Upper lobe of left lung (tissue), 6 donors: Measurements from ENCODE around the gene BNC2. TPM values are rescaled to one million over a fixed set of nuclear protein-coding genes. Genes with fewer than 3 reads are reported as not detected.

Source experiments
- ATAC-seq, 2 donors: fragments of 200-7000 bp; cut with Tn5 transposase; one replicate each; pipeline ENCODE4 v1.9.1; 2022; ENCODE audit warnings: mild to moderate bottlenecking in 2 of 2, moderate library complexity in 2 of 2; ENCODE audit not compliant: low FRiP score in 2 of 2
- DNase-seq, 2 donors: peaks; one replicate each; pipeline ENCODE4 v3.0.0-alpha.2; 2019 to 2020
- H3K27ac ChIP-seq, 4 donors: fragments of 200-600 bp; sonication (generic); one replicate each; pipeline ENCODE4 v1.5.1; 2016 to 2019
- H3K27me3 ChIP-seq, 4 donors: fragments of 200-600 bp; sonication (generic); one replicate each; pipeline ENCODE4 v1.5.1; 2017 to 2019
- H3K36me3 ChIP-seq, 4 donors: fragments of 200-600 bp; sonication (generic); one replicate each; pipeline ENCODE4 v1.5.1; 2016 to 2019
- H3K4me1 ChIP-seq, 4 donors: fragments of 200-600 bp; sonication (generic); one replicate each; pipeline ENCODE4 v1.5.1; 2018 to 2019
- H3K4me3 ChIP-seq, 4 donors: fragments of 200-600 bp; sonication (generic); one replicate each; pipeline ENCODE4 v1.5.1; 2017 to 2019; ENCODE audit warnings: mild to moderate bottlenecking in 2 of 4, moderate library complexity in 1 of 4
- H3K9me3 ChIP-seq, 4 donors: fragments of 200-600 bp; sonication (generic); one replicate each; pipeline ENCODE4 v1.5.1; 2018 to 2019
- CTCF ChIP-seq, 6 experiments: fragments of 450-650 bp in 4 of 6; fragments of 200-600 bp in 2 of 6; sonication (generic) in 2 of 6; IDR thresholded peaks; one replicate each; pipeline ENCODE4 v1.5.1; 2016 to 2019; ENCODE audit warnings: antibody characterized with exemption in 6 of 6
- EP300 ChIP-seq, 4 donors: sonication (generic); formaldehyde crosslinking; IDR thresholded peaks; one replicate each; pipeline ENCODE4 v1.5.1; 2017; ENCODE audit warnings: antibody characterized with exemption in 4 of 4, control low read depth in 2 of 4
- POLR2A ChIP-seq, 4 donors: fragments of 450-650 bp; IDR thresholded peaks; one replicate each; pipeline ENCODE4 v1.5.1; 2016 to 2017; ENCODE audit warnings: antibody characterized with exemption in 4 of 4, mild to moderate bottlenecking in 2 of 4
- POLR2AphosphoS5 ChIP-seq, 2 donors: sonication (generic); formaldehyde crosslinking; IDR thresholded peaks; one replicate each; pipeline ENCODE4 v1.5.1; 2017; ENCODE audit warnings: antibody characterized with exemption in 2 of 2
- WGBS, 2 donors: methylation state at CpG; one replicate each; pipeline ENCODE4 v1.1.5; 2017 to 2018; 5-methylcytosine and 5-hydroxymethylcytosine counted together
- total RNA-seq, 6 donors: library from RNA; depleted of rRNA in 4 of 6; stranded (reverse); fragments of >200 nt in 4 of 6; gene quantifications; one replicate each; pipeline versions ENCODE4 v1.1.0 to v1.2.1, GENCODE V29; 2016 to 2021
- donor health status: DM: no; HTN: no; CAD: no; lungs with moderate emphysema.
- donor health status: DM: no; HTN: yes; CAD: no; lungs with severe emphysema.

The BNC2 gene
- total RNA-seq, 6 donors from 2014 or later: 4.6 to 21.7 (median 10.7) TPM

GRCh38 chr9:16642421-16643109 lies 227.9 kb downstream of the BNC2 start:
- Histone ChIP-seq H3K4me1 (no peaks in the 10 kb centered on the region), H3K27ac (no peak overlapping the region), H3K9me3 (no peaks in the 10 kb centered on the region), H3K36me3 (no peaks in the 10 kb centered on the region), H3K4me3 (no peak overlapping the region), H3K27me3 (no peaks in the 10 kb centered on the region)
- TF ChIP-seq EP300 (IDR thresholded peaks at IDR 0.05): no peak
- no peak for TF ChIP-seq POLR2A (IDR thresholded peaks at IDR 0.05)
- TF ChIP-seq POLR2AphosphoS5 (IDR thresholded peaks at IDR 0.05): no peak
- TF ChIP-seq CTCF (IDR thresholded peaks at IDR 0.05): no peak
- DNase-seq: no peak
- 45 to 62% methylated on average over 2 of the region's 2 CpGs for WGBS, 2 donors
- ATAC-seq: no peak

GRCh38 chr9:16640649-16641048 lies 229.8 kb downstream of the BNC2 start:
- Histone ChIP-seq H3K9me3 (no peaks in the 10 kb centered on the region), H3K4me1 (no peaks in the 10 kb centered on the region), H3K36me3 (no peaks in the 10 kb centered on the region), H3K4me3 (no peak overlapping the region), H3K27ac (no peak overlapping the region), H3K27me3 (no peaks in the 10 kb centered on the region)
- 84 to 89% methylated on average over 2 of the region's 2 CpGs for WGBS, 2 donors
- no peak for DNase-seq
- no peak for ATAC-seq
- TF ChIP-seq EP300 (IDR thresholded peaks at IDR 0.05): no peak
- TF ChIP-seq POLR2A (IDR thresholded peaks at IDR 0.05): no peak
- no peak for TF ChIP-seq CTCF (IDR thresholded peaks at IDR 0.05)
- TF ChIP-seq POLR2AphosphoS5 (IDR thresholded peaks at IDR 0.05): no peak

- Histone ChIP-seq H3K4me3 (no peak overlapping the region), H3K36me3 (no peaks in the 10 kb centered on the region), H3K4me1 (no peaks in the 10 kb centered on the region), H3K9me3 (no peaks in the 10 kb centered on the region), H3K27ac (no peak overlapping the region), H3K27me3 (no peaks in the 10 kb centered on the region)
- TF ChIP-seq POLR2A (IDR thresholded peaks at IDR 0.05): no peak
- TF ChIP-seq POLR2AphosphoS5 (IDR thresholded peaks at IDR 0.05): no peak
- no peak for TF ChIP-seq CTCF (IDR thresholded peaks at IDR 0.05)
- no peak for TF ChIP-seq EP300 (IDR thresholded peaks at IDR 0.05)
- DNase-seq (no peak), ATAC-seq (no peak)
- 91 to 96% methylated on average over 4 of the region's 4 CpGs for WGBS, 2 donors
Measured at GRCh38 chr9:16639644-16640043, 230.8 kb downstream of the BNC2 start.

- 81 to 84% methylated on average over 5 of the region's 5 CpGs for WGBS, 2 donors
- Histone ChIP-seq H3K27me3 (no peaks in the 10 kb centered on the region), H3K36me3 (no peaks in the 10 kb centered on the region), H3K4me1 (no peaks in the 10 kb centered on the region), H3K9me3 (no peaks in the 10 kb centered on the region), H3K4me3 (no peak overlapping the region), H3K27ac (no peak overlapping the region)
- TF ChIP-seq POLR2AphosphoS5 (IDR thresholded peaks at IDR 0.05) (no peak), EP300 (IDR thresholded peaks at IDR 0.05) (no peak), POLR2A (IDR thresholded peaks at IDR 0.05) (no peak), CTCF (IDR thresholded peaks at IDR 0.05) (no peak)
- no peak for ATAC-seq
- DNase-seq: no peak
Measured at GRCh38 chr9:16637911-16638310, 232.6 kb downstream of the BNC2 start.

DNA sequence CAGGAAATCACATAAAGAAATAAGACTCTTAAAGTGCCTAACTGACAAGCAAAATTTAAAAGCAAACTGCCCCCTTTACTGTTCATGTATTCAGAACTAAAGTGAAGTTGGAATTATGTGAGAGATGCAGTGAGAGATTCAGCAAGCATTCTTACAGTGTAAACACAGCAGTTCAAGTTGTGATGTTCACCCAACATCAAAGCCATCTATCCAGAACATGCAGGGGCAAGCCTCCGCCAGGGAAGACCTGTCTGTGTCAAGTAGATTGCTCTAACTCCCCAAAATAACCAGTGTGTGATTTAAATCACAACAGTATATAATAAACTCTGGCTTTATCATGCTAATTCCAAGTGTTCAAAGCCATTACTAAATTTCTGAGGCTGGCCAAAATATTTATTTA lies 233.3 kb downstream of the BNC2 start:
- no peak for DNase-seq
- ATAC-seq: no peak
- no peaks in the 10 kb centered on the region for H3K9me3 ChIP-seq
- TF ChIP-seq POLR2A (IDR thresholded peaks at IDR 0.05) (no peak), POLR2AphosphoS5 (IDR thresholded peaks at IDR 0.05) (no peak), EP300 (IDR thresholded peaks at IDR 0.05) (no peak), CTCF (IDR thresholded peaks at IDR 0.05) (no peak)
- no peak overlapping the region for H3K4me3 ChIP-seq
- H3K27ac ChIP-seq: no peak overlapping the region
- WGBS, 2 donors: 85 to 90% methylated on average over 1 of the region's 1 CpG
- H3K4me1 ChIP-seq: no peaks in the 10 kb centered on the region
- no peaks in the 10 kb centered on the region for H3K36me3 ChIP-seq
- H3K27me3 ChIP-seq: no peaks in the 10 kb centered on the region
